Measurements from ENCODE around the gene PRDM13.
"Not testable (repeated sequence)": the region's sequence is repeated elsewhere in the genome, so short reads cannot be mapped to it uniquely, and the experiment has no call there.

PRDM13 gene

DNA sequence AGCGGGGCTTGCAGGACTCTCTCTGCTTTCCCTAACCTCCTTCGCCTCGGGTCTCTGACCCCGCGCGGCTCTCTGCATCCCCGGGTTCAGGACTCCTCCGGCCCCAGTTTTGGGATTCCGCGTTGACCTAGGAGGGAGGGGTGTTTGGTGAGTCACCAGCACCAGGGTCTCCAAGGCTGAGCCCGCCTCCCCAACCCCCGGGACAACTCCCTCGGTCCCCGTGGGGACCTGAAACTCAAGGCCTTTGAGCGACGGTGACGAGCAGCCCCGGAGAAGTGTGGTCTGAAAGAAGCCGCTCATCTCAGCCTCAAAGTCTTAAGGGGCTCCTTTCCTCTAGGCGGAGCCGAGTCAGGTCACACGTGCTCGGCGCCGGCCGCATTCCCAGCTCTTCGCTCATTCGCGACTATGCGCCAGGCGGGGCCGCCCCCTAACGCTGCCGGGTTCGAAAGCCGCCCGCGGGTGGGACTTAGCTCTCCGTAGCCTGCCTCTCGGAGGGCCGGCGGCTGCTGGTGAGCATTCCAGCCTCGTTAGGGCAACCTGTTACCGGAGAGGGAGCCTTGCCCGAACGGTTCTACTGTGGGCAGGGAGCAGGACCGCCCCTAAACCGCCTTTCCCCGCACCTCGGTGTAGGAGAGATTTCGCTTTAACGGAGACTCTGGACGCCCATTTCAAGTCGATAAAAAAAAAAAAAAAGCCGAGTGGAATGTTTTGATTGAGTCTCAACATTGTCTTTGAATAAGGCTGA lies 3.0 kb upstream of the PRDM13 start:
- FAIRE-seq, result no peak
- DNase-seq (ENCODE audit: low spot score), result no peak

DNA sequence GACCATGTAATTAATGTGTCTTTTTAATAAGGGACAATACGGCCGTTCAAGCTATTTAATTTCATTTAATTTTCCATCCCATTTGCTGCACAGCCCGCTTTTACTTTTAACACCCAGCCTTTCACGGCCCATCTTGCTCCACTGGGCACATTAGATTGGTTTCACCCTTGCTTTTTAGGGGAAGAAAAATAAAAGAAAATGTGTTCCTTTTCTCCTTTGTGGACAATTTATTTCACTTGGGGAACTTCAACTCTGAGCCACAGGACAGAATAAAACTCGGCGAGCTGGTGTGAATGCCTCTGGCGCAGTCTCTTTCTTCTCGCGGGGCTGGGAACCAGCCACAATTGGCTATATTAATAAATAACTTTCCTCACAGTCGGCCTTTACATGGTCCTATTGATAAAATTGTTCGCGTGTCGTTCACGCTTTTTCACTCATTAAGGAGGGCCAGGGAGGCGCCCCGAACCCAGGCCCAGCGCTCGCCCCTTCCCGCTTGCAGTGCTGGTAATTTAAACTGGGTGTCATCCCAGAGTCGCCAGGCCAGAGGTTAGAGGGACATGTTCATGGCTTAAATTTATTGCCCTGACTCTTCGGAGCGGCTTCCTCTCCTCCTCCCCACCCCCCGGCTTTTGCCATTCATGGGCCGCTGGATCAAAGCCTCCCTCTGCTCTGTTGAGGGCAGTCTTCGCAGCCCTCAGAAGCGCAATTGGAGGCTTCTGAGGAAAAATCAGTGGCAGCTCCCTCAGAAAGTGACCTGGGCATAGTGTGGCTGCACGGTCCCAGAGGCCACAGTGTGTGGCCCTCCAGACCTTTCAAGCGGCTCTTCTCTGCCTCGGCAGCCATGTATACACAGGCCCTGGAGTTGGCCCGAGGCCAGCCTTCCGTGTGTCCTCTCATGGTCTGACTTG lies 2.2 kb upstream of the PRDM13 start:
- no peak for FAIRE-seq
- DNase-seq (ENCODE audit: low spot score), result no peak

DNA sequence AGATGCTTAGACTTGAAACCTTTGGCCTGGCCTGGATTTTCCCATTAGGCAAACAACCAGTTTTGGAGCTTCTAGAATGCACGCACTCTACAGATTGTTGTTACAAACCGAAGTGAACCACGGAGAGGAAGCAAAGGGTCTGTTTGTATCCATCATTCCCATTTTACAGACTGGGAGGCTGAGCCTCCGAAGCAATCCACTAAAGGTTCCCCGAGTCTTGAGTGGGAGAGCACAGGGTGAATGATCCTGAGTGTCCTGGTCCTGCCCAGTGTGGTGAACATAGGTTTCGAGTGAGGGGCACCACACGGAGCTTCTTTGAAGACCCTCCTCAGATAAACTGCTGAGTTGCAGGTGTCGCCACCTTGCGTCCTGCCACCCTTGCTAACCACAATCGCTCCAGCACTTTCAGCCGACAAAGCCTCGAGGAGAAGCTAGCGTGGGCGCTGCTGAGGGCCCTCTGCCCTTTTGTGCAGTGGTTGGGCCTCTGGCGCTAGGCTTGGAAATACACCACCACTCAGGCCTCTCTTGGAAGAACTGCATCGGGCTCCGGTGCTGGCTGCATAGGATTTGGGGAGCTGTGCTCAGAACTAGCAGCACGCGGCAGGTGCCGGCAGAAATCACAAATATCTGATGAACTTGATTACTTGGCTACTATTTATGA lies 1.4 kb upstream of the PRDM13 start:
- FAIRE-seq, result no peak
- no peak for DNase-seq (ENCODE audit: low spot score)

DNA sequence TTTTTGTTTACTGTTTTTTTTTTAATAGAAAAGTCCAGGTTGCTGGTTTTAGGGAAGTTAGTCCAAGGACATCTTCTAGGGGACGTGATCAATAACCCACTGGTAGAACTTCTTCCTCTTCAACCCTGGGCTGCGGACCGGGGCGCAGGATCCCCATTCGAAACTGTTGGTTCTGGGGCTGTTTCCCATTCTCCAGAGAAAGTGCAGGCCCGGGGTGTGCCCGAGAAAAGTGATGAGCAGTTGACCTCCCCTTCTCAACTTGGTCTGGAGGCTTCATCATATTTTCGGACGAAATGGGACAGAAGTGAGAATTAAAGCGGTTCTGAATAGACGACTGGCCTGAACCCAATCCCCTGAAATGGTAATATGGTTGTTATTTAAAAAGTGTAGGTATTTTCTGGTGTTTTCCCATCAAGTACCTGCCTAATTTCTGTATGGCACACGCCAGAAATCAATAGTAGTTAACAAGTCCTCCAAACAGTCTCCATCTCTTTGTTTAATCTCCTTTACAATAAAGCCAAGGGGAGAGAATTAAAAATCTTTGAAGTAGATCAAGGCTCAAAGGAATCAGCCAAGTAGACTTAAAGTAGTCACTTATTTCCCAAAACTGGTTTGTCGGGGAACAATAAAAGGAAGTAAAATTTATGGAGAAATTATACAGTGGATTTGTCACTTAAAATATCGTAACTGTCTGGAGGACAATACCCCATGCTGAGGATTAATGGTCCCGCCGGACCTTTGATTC lies 550 bp upstream of the PRDM13 start:
- FAIRE-seq (no peak), DNase-seq (ENCODE audit: low spot score) (no peak)

DNA sequence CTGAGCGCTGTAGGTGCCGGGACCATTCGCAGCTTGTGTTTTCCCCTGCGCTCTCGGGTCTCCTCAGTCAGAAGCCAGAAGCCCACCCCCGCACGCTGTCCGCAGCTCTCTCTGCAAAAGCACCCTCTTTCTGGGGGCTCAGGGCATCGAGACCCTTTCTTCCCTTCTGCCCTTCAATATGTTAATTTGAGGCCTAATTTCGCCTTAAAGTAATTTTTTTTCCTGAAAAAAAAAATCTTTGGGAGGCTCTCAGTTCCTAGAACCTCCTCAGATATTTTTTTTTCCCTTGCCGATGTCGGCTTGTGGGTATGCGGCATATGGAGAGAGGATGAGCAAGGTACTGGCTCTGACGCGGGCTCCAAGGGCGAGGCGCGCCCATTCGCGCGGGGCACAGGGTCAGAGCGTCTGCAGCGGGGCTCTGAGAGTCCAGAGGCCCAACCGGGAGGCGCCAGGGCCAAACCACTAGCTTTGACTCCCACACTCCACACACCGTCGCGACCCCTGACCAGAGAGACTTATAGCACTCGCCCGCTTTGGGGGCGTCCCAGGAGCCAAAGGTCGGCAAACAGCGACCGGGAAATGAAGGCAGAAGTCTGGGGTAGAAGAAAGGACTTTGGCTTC lies 893 bp downstream of the PRDM13 start:
- no peak for FAIRE-seq
- no peak for DNase-seq (ENCODE audit: low spot score)

DNA sequence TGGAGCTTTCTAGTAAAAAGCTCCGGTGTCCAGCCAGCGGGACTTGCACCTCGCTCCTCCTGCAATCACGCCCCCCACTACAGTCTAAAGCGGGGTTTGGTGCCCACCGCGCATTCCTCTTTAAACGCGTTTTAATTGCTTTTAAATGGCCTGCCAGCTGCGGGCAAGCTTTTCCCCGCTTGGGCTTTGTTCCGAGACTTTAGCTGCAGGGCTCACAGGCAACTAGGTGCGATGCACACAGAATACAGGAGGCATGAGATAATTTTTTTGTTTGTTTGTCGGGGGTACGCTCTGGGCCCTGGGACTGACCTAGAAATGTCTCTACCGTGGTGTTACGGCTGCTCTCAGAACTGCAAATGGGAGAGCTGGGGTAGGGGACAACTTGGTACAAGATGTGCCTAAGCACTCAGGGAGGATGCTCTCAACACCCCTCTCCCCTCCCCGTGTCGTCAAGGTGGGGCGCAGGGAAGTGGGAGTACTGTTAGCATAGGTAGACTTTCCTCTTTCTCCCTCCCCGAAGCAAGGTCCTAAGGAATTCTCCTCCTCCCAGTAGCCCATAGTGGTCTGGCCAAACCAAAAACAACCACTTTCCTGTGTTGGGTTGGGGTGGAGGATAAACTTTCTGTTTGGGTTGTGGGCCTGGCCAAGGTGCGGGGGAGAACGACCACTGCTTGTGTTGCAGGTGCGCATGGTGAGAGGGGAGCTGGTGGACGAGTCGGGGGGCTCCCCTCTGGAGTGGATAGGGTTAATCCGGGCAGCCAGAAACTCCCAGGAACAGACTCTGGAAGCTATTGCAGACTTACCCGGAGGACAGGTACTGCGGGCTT lies 1.6 kb downstream of the PRDM13 start:
- no peak for FAIRE-seq
- DNase-seq (ENCODE audit: low spot score), result no peak

DNA sequence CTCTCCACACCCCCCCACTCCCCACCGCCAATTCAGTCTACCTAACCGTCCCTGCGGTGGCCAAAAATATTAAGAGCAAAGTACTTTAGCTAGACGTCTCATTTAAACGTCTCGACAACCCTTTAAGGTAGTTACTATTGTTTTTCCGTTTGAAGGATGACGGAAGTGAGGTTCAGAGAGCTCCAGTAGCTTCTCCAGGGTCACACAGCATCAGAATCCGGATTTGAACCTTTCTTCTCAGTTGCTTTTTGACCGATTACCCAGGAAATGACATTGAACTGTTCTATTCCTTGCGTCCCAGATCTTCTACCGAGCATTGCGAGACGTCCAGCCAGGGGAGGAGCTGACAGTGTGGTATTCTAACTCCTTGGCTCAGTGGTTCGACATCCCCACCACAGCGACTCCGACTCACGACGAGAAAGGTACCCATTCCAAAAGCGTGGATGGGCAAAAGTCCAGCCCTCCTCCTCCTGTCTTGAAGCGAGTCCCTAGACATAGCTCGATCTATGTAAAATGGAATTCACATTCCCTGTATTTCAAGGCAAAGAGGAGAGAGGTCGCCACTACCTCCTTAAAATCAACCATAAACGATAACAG lies 2.4 kb downstream of the PRDM13 start:
- FAIRE-seq (no peak), DNase-seq (ENCODE audit: low spot score) (no peak)

DNA sequence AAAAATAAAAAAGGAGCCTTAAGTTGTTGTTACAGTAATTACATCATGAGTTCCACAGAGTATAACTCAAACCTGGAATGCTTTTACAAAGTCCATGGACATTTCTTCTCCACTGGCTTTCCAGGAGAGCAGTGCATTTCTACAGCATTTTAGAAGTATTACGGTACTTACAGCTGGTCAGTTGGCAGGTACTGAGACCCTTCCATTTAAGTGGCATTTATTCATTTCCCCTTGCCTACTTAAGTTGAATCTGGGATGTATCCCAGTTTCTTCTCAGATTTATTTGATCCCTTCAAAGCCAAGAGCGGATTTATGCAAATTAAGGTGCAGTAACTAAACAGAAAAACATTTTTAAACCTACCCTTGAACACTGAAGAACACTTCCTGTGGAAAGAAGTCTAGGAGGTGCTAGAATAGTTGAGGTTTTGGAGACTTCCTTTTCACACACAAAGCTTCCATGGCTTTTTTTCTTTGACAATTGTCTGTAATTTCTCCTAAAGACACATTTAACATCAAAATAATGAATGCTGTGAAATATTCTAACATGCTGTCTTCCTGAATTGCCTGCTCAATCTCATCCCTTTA lies 3.4 kb downstream of the PRDM13 start:
- FAIRE-seq, result no peak
- no peak for DNase-seq (ENCODE audit: low spot score)

DNA sequence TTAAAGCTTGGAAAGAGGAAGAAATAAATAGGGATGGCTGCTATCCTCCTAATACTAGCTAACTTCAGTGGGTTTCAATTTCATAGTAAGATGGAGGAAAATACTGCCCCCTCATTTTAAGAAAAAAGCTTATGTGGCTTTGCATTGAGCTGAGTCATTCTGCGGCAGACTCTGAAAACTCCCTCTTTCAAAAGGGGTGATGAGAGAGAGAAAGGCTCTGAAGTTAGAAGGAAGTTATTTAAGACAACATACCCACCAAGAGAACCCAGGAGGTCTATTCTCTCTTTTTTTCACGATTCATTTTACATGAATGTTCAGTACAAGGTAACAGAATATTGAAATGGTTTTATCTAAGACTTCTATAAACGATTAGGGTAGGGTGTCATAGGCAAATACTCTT lies 4.5 kb downstream of the PRDM13 start:
- no peak for DNase-seq (ENCODE audit: low spot score)
- no peak for FAIRE-seq

DNA sequence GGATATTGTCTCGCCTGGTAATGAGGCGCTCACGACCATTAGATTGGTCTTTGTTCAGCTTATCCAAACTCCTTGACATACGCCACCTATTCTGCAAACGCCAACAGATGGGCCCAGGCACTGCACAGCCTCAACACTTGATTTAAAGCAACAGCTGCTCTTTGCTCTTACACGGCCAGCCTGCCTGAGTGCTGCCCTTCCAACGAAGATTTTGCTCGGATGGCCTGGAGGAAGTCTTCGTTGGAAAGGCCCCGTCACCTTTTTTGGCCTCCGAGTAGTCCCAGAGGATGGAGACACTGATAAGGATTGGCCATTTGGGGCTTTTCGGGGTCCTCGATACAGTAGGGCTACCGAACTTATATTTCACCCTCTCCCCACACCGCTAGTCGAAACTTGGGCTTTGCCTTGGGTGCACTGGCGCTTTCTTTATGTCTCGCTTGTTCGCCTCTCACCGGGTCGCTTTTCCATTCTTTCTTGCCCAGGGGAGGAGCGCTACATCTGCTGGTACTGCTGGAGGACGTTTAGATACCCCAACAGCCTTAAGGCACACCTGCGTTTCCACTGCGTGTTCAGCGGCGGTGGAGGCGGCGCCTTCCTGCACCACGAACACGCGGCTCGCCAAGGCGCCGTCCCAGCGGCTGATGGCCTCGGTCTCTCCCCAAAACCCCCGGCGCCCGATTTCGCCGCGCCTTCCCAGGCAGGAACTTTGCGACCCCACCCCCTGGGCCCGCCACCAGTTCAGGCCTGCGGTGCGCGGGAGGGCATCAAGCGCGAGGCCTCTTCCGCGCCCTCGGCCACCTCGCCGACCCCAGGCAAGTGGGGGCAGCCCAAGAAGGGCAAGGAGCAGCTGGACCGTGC lies 6.1 kb downstream of the PRDM13 start:
- FAIRE-seq (no peak), DNase-seq (ENCODE audit: low spot score) (no peak)

DNA sequence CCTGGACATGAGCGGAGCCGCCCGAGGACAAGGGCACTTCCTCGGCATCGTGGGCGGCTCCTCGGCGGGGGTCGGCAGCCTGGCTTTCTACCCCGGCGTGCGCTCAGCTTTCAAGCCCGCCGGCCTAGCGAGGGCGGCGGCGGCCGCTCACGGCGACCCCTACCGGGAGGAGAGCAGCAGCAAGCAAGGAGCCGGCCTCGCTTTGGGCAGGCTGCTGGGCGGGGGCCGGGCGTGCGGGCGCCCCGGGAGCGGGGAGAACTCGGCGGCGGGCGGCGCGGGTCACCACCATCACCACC lies 6.7 kb downstream of the PRDM13 start:
- DNase-seq (ENCODE audit: low spot score), result no peak
- FAIRE-seq, result no peak

DNA sequence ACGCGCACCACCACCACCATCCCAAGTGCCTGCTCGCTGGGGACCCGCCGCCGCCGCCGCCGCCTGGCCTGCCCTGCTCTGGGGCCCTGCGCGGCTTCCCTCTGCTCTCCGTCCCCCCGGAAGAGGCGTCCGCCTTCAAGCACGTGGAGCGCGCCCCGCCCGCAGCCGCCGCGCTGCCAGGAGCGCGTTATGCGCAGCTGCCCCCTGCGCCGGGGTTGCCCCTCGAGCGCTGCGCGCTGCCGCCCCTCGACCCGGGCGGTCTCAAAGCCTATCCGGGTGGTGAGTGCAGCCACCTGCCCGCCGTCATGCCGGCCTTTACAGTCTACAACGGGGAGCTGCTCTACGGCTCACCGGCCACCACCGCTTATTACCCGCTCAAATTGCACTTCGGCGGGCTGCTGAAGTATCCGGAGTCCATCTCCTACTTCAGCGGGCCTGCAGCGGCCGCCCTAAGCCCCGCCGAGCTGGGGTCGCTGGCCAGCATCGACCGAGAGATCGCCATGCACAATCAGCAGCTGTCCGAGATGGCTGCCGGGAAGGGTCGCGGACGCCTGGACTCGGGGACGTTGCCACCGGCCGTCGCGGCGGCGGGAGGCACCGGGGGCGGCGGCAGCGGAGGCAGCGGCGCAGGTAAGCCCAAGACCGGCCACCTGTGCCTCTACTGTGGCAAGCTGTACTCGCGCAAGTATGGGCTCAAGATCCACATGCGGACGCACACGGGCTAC lies 7.2 kb downstream of the PRDM13 start:
- no peak for DNase-seq (ENCODE audit: low spot score)

DNA sequence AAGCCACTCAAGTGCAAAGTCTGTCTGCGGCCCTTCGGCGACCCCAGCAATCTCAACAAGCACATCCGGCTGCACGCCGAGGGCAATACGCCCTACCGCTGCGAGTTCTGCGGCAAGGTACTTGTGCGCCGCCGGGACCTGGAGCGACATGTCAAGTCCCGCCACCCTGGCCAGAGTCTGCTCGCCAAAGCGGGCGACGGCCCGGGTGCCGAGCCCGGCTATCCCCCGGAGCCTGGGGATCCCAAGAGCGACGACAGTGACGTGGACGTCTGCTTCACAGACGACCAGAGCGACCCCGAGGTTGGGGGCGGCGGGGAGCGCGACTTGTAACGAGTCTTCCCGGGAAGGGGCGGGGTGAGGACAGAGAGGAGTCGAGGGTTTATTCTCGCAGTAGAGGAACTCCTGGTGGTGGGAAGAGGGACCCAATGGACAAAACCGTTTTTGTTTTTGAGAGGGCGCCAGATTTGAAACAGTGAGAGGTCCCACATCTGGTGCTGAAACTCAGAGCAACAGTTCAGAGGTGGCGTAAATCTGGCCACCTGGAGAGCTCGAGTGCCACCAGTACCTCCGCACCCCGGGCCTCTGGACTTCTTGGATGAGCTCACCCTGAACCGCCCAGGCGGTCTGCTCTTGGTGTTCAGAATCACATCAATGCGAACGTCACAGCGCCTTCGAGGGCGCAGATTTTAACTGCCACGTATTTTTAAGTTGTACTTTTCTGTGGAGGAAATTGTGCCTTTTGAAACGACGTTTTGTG lies 8.0 kb downstream of the PRDM13 start:
- DNase-seq (ENCODE audit: low spot score) (no peak), FAIRE-seq (no peak)

More for the DNA sequence above, 7.2 kb downstream of the PRDM13 start:
- FAIRE-seq, result no peak

DNA sequence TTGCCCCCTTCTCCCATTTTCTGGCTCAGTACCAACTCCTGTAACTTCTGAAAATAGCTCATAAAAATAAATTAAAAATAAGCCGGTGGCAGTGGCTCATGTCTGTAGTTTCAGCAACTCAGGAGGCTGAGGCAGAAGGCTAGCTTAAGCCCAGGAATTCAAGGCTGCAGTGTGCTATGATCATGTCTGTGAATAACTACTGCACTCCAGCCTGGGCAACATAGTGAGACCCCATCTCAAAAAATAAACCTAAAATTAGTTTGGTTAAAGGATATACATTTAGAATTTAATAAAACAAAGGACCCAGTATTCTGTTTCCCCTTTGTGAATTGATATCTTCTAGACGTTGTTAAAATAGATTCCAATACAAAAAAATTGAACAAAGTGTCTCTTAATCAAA lies 10.5 kb downstream of the PRDM13 start:
- DNase-seq (ENCODE audit: low spot score), result no peak
- FAIRE-seq, result no peak

DNA sequence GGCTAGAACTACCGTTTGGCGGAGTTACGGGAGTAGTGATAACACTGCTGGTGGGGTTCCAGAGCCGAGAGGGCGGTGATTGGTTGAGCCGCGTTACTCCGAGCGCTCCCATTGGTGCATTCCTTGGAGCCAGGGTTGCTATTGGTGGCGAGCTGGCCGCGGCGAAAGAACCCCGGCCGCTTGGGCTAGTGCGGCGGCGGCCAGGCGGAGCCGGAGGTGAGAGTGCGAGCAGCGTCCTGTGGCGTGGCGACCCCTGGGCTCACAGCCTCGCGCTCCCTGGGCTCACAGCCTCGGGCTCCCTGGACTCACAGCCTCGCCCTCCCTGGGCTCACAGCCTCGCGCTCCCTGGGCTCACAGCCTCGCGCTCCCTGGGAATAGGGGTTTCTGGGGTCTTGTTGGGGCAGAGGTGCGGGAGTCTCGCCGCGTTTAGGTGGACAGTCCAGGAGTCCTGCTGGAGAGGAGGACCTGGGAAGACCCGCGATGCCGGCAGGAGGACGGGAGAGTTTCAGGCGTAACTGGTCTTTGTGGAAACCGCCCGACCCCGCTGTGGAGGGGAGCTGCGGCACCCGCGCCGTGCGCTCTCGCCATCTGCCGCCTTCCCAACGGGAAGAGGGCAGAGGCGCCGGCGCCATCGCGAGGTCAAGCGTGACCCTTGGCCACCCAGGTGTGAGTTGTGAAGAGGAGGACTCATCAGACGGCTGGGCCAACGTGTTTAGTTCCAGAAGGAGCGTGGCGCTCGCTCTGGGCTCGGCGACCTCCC lies 12.2 kb downstream of the PRDM13 start:
- DNase-seq (ENCODE audit: low spot score) (no peak), FAIRE-seq (no peak)

DNA sequence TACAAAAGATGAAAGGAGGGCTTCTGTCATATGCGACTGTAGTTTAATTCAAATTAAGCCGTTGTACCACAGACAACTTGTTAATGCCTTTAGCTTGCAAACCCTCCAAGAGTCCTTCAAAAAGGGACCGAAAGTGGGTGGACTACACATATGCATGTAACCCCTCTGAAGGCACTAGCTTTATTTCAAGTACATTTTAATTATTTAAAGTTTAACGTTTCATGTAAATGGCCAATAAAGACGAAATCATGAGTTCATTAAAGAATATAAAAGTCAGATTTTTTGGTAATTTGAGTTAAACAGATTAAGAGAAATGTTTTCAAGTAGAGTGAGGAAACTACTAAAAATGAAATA lies 12.8 kb downstream of the PRDM13 start:
- FAIRE-seq, result no peak
- no peak for DNase-seq (ENCODE audit: low spot score)

DNA sequence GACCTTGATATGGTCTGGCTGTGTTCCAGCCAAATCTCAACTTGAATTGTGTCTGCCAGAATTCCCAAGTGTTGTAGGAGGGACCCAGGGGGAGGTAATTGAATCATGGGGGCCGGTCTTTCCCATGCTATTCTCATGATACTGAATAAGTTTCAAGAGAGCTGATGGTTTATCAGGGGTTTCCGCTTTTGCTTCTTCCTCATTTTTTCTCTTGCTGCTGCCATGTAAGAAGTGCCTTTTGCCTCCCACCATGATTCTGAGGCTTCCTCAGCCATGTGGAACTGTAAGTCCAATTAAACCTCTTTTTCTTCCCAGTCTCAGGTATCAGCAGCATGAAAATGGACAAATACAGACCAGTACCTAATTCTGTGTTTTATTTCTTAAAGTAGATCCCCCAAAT lies 15.4 kb downstream of the PRDM13 start:
- not testable (repeated sequence) for DNase-seq (ENCODE audit: low spot score); FAIRE-seq
